Measurements from ENCODE around the gene STOML3. TPM values are rescaled to one million over a fixed set of nuclear protein-coding genes. Genes with fewer than 3 reads are reported as not detected.

Gene STOML3
- total and polyA plus RNA-seq, 10 donors = not detected

DNA sequence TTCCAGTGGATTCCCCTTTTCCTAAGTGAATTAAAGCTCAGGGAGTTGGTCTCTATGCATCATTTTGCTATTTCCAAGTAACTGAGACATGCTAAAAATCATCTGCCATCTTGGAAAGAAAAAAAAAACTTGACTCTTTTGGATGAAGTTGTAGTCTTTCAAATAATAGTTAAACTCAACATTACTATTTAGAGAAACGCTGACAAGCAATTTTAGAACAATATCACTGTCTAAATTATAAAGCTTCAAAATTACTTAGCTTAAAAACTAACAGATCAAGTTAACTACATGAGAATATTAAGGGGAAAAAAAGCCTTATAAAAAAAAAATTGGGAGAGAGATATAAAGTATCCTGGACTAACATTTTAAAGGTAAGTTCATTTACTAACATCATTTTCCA is 68.5 kb downstream of the STOML3 start:
- Histone ChIP-seq H3K27ac (no peak overlapping the region), H3K4me3 (no peak overlapping the region), H3K4me1 (no peaks in the 10 kb centered on the region), H3K36me3 (no peaks in the 10 kb centered on the region), H3K27me3 (replicated peaks in 1 of 7) (peaks cover 0 to 14% (median 0%) of the 10 kb centered on the region in 7 donors), H3K9me3 (no peaks in the 10 kb centered on the region)
- TF ChIP-seq CTCF (IDR thresholded peaks at IDR 0.05 in 8 of 11, conservative IDR thresholded peaks at IDR 0.05 in 3 of 11) (no peak), POLR2A (IDR thresholded peaks at IDR 0.05) (no peak), POLR2AphosphoS5 (IDR thresholded peaks at IDR 0.05) (no peak)
- 75 to 93% (median 84%) methylated on average over 1 of the region's 1 CpG for WGBS, 5 donors
- intact Hi-C loops (cut with DNase I; ENCODE audit: low total_unique reads) = no loop called here
- DNase-seq = no peak

- no peaks in the 10 kb centered on the region for H3K9me3 ChIP-seq
- 56 to 86% (median 69%) methylated on average over 2 of the region's 2 CpGs for WGBS, 5 donors
These were observed 69.5 kb downstream of the STOML3 start for GRCh38 chr13:38921081-38921480.

More at GRCh38 chr13:38921081-38921480, 69.5 kb downstream of the STOML3 start:
- no peak for DNase-seq
- H3K27me3 ChIP-seq (replicated peaks in 1 of 7) = peaks cover 0 to 14% (median 0%) of the 10 kb centered on the region in 7 donors
- no peak for TF ChIP-seq CTCF (IDR thresholded peaks at IDR 0.05 in 8 of 11, conservative IDR thresholded peaks at IDR 0.05 in 3 of 11)
- intact Hi-C loops (cut with DNase I; ENCODE audit: low total_unique reads) = no loop called here
- H3K36me3 ChIP-seq = no peaks in the 10 kb centered on the region
- no peak overlapping the region for H3K27ac ChIP-seq
- no peak overlapping the region for H3K4me3 ChIP-seq
- H3K4me1 ChIP-seq = no peaks in the 10 kb centered on the region

Other genes with a start within 250 kb of the STOML3 start
- 10 to 100 TPM; 31.9 to 52.2 (median 35.8) TPM for gene PROSER1, start 47.3 kb upstream of the STOML3 start, total RNA-seq
- 10 to 100 TPM; 12.8 to 17.7 (median 14.7) TPM for gene PROSER1, start 47.3 kb upstream of the STOML3 start, polyA plus RNA-seq
- gene NHLRC3, start 47.6 kb upstream of the STOML3 start, total RNA-seq = 10 to 100 TPM; 22.6 to 51.7 (median 38.8) TPM
- gene NHLRC3, start 47.6 kb upstream of the STOML3 start, polyA plus RNA-seq = 10 to 100 TPM; 10.1 to 14.5 (median 11.2) TPM